GM19455 (cell line): ENCODE results near the gene CPNE4.

Experiments
- ATAC-seq: cut with Tn5 transposase; IDR thresholded peaks from one replicate; pipeline ENCODE4 v1.9.1; 2021; ENCODE audit not compliant: unreplicated experiment

The CPNE4 gene

GRCh38 chr3:131616719-131617118, 418.1 kb downstream of the CPNE4 start:
- no peak for ATAC-seq

- ATAC-seq: no peak
Measured at GRCh38 chr3:131612745-131613144, 422.1 kb downstream of the CPNE4 start.

GRCh38 chr3:131610174-131610573, 424.6 kb downstream of the CPNE4 start:
- ATAC-seq: no peak

- ATAC-seq: no peak
Measured at GRCh38 chr3:131608741-131609140, 426.1 kb downstream of the CPNE4 start.

- ATAC-seq: no peak
Measured at GRCh38 chr3:131608296-131608695, 426.5 kb downstream of the CPNE4 start.

- no peak for ATAC-seq
Measured at GRCh38 chr3:131605916-131606315, 428.9 kb downstream of the CPNE4 start.

- no peak for ATAC-seq
Measured at GRCh38 chr3:131602011-131602779, 432.6 kb downstream of the CPNE4 start.

- ATAC-seq: no peak
Measured at GRCh38 chr3:131597816-131598215, 437.0 kb downstream of the CPNE4 start.

- no peak for ATAC-seq
Measured at GRCh38 chr3:131596884-131597283, 437.9 kb downstream of the CPNE4 start.

- no peak for ATAC-seq
Measured at GRCh38 chr3:131591394-131592014, 443.3 kb downstream of the CPNE4 start.

- no peak for ATAC-seq
Measured at GRCh38 chr3:131586277-131586676, 448.5 kb downstream of the CPNE4 start.

- no peak for ATAC-seq
Measured at GRCh38 chr3:131582438-131582837, 452.4 kb downstream of the CPNE4 start.

- ATAC-seq: no peak
Measured at GRCh38 chr3:131568460-131568859, 466.4 kb downstream of the CPNE4 start.

- no peak for ATAC-seq
Measured at GRCh38 chr3:131564812-131565211, 470.0 kb downstream of the CPNE4 start.

- ATAC-seq: no peak
Measured at GRCh38 chr3:131561511-131561910, 473.3 kb downstream of the CPNE4 start.

- ATAC-seq: no peak
Measured at GRCh38 chr3:131560795-131561194, 474.0 kb downstream of the CPNE4 start.

- no peak for ATAC-seq
Measured at GRCh38 chr3:131555456-131555855, 479.4 kb downstream of the CPNE4 start.

GRCh38 chr3:131553495-131554247, 481.1 kb downstream of the CPNE4 start:
- ATAC-seq: peak; percentile 82

- ATAC-seq: no peak
Measured at GRCh38 chr3:131551761-131552160, 483.1 kb downstream of the CPNE4 start.

GRCh38 chr3:131550562-131551465, 484.0 kb downstream of the CPNE4 start:
- ATAC-seq: no peak

- ATAC-seq: no peak
Measured at GRCh38 chr3:131549340-131549739, 485.5 kb downstream of the CPNE4 start.
